Measurements from ENCODE around the gene LAD1.

LAD1 gene

GRCh38 chr1:201356236-201356635 is 42.9 kb downstream of the LAD1 start:
- DNase-seq = no peak
- in situ Hi-C loops (cut with MboI; ENCODE audit: low pct_unique_long_range_greater_than_20kb, low sequenced_read_pairs) = no loop called here

DNA sequence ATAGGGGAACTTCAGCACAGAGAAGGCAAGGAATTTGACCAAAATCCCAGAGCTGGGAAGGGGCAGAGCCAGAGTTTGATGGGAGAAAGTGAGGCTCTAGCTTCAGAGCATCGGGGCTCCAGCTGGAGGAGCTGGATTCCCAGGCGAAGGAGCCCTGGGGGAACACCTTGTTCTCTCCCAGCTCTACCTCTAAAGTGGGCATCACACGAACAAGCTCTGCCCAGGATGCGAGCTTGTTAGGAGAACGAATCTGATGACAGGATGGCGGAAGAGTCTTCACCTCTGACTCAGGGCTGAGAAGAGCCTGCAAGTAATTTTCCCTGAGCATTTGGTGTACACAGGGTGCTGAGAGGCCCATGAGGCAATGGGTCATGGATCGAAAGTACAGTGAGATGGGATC is 43.7 kb downstream of the LAD1 start:
- in situ Hi-C loops (cut with MboI; ENCODE audit: low pct_unique_long_range_greater_than_20kb, low sequenced_read_pairs) = no loop called here
- DNase-seq = no peak

GRCh38 chr1:201354901-201355295 is 44.2 kb downstream of the LAD1 start:
- DNase-seq = no peak
- in situ Hi-C loops (cut with MboI; ENCODE audit: low pct_unique_long_range_greater_than_20kb, low sequenced_read_pairs) = no loop called here

DNA sequence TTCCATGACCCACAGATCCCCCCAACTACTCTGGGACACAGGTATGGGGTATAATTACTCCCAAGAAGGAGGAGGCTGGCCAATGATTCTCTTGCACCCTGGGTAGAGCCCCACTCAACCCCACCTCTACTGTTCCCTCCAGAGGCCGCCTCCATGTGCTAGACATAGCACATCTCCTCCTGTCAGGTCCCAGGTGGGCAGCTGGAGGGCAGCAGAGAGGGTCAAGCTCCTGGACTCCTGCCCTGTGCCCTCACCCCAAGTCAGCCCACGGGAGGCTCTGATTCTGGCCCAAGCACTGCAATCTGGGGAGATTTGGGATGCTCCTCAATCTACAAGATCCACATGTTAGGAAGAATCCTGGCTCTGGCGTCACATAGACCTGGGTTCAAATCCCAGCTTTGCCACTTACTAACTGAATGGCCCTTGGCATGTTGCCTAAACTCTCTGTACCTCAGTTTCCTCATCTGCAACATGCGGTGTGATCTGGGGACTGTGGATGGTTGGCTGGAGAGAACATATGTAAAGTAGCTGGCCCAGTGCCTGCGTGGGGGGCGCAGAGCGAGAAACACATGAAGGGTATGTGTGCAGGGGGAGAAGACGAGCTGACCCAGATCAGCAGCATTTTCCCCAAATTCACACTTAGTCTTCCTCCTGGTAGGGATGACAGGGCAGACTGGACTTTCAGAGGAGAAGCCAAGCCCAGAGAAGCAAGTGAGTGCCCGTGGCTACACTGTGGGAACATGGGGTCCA is 44.8 kb downstream of the LAD1 start:
- no peak for DNase-seq
- in situ Hi-C loops (cut with MboI; ENCODE audit: low pct_unique_long_range_greater_than_20kb, low sequenced_read_pairs) = no loop called here

- no peak for DNase-seq
- in situ Hi-C loops (cut with MboI; ENCODE audit: low pct_unique_long_range_greater_than_20kb, low sequenced_read_pairs) = no loop called here
Measured at GRCh38 chr1:201353186-201353940, 45.8 kb downstream of the LAD1 start.

DNA sequence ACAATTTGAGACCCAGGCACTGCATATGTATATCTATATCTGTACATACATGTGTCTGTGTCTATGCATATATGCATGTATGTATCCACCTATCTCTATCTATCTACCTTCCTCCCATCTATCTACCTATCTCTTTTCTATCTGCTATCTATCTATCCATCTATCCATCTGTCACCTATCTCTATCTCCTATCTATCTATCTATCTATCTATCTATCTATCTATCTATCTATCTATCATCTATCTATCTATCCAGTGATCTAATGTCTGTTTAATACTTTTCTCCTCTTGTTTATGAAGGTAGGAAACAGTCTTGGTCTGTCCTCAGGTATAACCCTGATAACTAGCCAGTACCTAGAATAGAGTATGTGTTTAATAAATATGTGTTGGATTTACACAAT is 47.5 kb downstream of the LAD1 start:
- no peak for DNase-seq
- in situ Hi-C loops (cut with MboI; ENCODE audit: low pct_unique_long_range_greater_than_20kb, low sequenced_read_pairs) = no loop called here

- in situ Hi-C loops (cut with MboI; ENCODE audit: low pct_unique_long_range_greater_than_20kb, low sequenced_read_pairs) = no loop called here
- no peak for DNase-seq
Measured at GRCh38 chr1:201350884-201351283, 48.2 kb downstream of the LAD1 start.

DNA sequence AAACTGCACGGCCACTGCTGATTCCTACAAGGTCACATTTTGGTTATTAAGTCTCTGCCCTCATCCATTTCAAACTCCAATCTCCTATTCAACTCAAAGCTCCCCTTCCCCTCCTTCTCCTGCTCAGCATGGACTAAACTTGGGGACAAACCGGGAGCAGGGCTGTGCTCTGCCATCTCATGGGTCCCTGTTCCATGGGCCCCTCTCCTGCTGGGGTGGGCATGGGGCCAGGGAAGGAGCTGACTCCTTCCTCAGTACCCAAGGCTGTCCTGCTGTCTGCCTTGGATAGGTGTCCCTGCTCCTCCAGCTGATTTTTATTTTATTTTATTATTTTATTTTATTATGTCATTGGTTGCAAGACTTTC is 48.8 kb downstream of the LAD1 start:
- in situ Hi-C loops (cut with MboI; ENCODE audit: low pct_unique_long_range_greater_than_20kb, low sequenced_read_pairs) = no loop called here
- DNase-seq = no peak

GRCh38 chr1:201349092-201349491 is 50.0 kb downstream of the LAD1 start:
- in situ Hi-C loops (cut with MboI; ENCODE audit: low pct_unique_long_range_greater_than_20kb, low sequenced_read_pairs) = no loop called here
- no peak for DNase-seq

GRCh38 chr1:201348211-201348566 is 50.9 kb downstream of the LAD1 start:
- in situ Hi-C loops (cut with MboI; ENCODE audit: low pct_unique_long_range_greater_than_20kb, low sequenced_read_pairs) = no loop called here
- DNase-seq = peak; percentile 25

GRCh38 chr1:201347498-201348210 is 51.5 kb downstream of the LAD1 start:
- no peak for DNase-seq
- in situ Hi-C loops (cut with MboI; ENCODE audit: low pct_unique_long_range_greater_than_20kb, low sequenced_read_pairs) = no loop called here

- in situ Hi-C loops (cut with MboI; ENCODE audit: low pct_unique_long_range_greater_than_20kb, low sequenced_read_pairs) = no loop called here
- no peak for DNase-seq
Measured at GRCh38 chr1:201346987-201347386, 52.1 kb downstream of the LAD1 start.

- peak; percentile 9 for DNase-seq
- in situ Hi-C loops (cut with MboI; ENCODE audit: low pct_unique_long_range_greater_than_20kb, low sequenced_read_pairs) = no loop called here
Measured at GRCh38 chr1:201346337-201346939, 52.7 kb downstream of the LAD1 start.

DNA sequence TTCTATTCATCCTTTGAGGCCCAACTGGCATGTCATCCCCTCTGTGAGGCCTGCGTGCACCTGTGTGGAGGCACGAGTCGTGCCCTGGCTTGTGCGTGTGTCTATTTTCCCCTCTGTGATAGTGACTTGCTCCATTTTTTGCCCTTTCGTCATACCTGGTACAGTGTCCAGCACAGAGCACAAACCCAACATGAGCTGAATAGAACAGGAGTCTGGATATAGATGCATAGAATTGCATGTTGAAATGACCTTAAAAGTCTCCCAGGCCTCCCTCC is 54.1 kb downstream of the LAD1 start:
- no peak for DNase-seq
- in situ Hi-C loops (cut with MboI; ENCODE audit: low pct_unique_long_range_greater_than_20kb, low sequenced_read_pairs) = no loop called here

DNA sequence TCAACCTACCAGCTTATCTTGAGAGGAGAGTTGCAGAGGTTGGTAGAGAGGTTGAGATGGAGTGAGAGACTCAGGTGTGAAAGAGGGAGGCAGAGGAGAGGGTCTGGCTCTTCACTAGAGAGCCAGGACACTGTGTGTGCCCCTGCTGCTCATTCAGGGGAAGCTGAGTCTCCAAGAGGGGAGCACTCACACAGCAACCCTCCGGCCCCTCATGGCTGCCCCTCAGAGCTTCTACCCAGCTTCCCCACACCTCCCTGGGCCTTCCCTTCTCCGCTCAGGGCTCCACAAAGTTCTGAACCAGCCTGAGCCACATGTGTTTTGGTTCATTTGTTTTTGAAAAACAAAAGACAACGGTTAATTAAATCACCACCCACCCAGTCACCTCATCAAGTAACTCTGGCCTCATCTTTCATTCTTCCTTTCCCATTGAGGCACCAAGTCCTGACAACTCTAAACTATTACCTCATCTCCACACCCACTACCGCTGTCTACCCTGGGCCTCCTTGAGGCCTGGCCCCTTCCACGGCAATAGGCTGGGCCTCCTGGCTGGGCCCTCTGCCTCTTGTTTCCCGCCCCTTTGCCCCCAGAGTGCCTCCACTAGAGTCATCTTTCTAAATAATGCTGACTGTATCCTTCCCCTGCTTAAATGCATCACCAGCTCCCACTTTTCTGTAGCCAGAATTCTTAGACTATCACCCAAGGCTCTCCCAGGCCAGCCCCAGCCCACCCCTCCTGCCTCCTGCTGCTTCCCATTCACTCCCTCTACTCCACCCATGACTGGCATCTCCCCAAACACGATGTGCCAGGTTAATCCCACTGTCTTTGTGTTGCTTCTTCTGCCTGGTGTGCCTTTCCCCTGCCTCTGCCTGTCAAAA is 54.7 kb downstream of the LAD1 start:
- DNase-seq = no peak
- in situ Hi-C loops (cut with MboI; ENCODE audit: low pct_unique_long_range_greater_than_20kb, low sequenced_read_pairs) = no loop called here

DNA sequence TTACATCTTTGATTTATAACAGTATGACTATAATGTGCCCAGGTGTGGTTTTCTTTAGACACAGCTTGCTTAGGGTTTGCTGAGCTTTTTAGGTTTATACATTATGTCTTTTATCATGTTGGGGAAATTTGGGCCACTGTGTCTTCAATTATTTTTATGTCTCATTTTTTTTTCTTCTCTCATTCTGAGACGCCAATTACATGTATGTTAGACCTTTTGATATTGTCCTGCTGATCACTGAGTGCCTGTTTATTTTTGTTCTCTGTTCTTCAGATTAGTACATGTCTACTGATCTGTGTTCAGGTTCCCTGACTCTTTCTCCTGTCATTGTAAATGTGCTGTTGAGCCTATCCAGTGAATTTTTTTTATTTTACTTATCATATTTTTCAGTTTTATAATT is 57.7 kb downstream of the LAD1 start:
- no peak for DNase-seq
- in situ Hi-C loops (cut with MboI; ENCODE audit: low pct_unique_long_range_greater_than_20kb, low sequenced_read_pairs) = no loop called here

DNA sequence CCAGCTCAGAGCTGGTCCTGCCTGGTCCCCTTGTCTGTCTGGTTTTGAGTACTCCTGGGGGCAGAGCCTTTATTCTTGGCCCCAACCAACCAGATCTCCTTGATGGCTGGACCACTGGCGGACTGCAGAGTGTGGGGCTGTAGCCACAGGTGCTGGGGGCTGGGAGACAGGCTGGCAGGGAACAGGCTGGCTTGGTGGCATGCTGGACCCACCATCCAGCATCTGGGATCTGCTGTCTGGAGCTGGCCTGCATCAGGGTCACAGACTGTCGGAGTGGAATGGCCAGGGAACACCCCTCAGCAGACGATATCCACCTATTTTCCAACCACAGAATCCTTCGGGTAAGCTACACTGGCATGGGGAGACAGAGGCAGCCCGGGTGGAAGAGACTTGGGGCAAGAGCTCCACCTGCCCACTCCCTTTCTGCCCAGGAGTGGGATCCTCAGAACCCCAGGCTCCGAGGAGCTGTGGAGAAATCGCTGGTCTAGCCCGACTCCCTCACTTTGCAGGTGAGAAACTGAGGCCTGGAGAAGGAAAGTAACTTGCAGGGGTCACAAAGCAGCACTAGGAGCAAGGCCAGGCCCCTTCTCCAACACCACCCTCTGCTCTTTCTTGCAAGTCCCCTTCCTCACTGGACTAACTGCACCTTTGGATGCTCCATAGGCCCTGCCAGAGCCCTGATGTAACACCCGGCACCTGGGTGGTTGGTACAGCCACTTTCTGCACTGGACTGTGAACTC is 62.2 kb downstream of the LAD1 start:
- in situ Hi-C loops (cut with MboI; ENCODE audit: low pct_unique_long_range_greater_than_20kb, low sequenced_read_pairs) = no loop called here
- DNase-seq = no peak

DNA sequence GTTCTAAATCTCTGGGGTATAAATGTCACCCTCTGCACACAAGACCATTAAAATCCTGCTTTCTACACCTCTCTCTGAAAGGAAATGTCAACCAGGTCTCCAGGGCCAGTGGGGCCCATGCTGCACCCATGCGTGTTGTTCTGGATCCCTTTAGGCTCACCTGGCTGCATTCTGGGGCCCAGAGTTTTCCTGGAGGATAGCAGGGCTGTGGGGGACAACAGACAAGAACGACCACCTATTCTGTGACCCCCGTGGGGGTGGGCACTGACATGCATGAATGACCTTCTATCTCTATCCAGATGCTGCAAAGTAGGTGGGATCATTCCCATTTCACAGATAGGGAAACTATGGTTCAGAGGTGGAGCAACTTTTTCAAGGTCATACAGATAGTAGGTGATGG is 63.2 kb downstream of the LAD1 start:
- DNase-seq = no peak
- in situ Hi-C loops (cut with MboI; ENCODE audit: low pct_unique_long_range_greater_than_20kb, low sequenced_read_pairs) = no loop called here

All from KBM-7 (cell line).